NCI-H2171 treated with DMSO at 0.1 percent for 48 hours (cell line): ENCODE results near the gene ARRDC1.
"Not testable (repeated sequence)": the region's sequence is repeated elsewhere in the genome, so short reads cannot be mapped to it uniquely, and the experiment has no call there.

ENCODE experiments used
- DNase-seq: peaks from one replicate; lab custom pipeline; 2025; lab: John Stamatoyannopoulos, UW

The ARRDC1 gene

GRCh38 chr9:137586854-137587253 is 18.6 kb upstream of the ARRDC1 start:
- no peak for DNase-seq

- no peak for DNase-seq
Observed at GRCh38 chr9:137588311-137588710, 17.2 kb upstream of the ARRDC1 start.

- no peak for DNase-seq
Observed at GRCh38 chr9:137588891-137589290, 16.6 kb upstream of the ARRDC1 start.

- DNase-seq = no peak
Observed at GRCh38 chr9:137589441-137590122, 15.9 kb upstream of the ARRDC1 start.

GRCh38 chr9:137590123-137590468 is 15.4 kb upstream of the ARRDC1 start:
- no peak for DNase-seq

GRCh38 chr9:137590469-137591383 is 14.8 kb upstream of the ARRDC1 start, which contains the start of gene ZMYND19:
ZMYND19 (minus strand) TSS chr9:137590512; CDS start chr9:137590263, 249 bp downstream.
- DNase-seq = peak; percentile 89

- no peak for DNase-seq
Observed at GRCh38 chr9:137592767-137593166, 12.7 kb upstream of the ARRDC1 start.

GRCh38 chr9:137593176-137593575 is 12.3 kb upstream of the ARRDC1 start:
- no peak for DNase-seq

- DNase-seq = not testable (repeated sequence)
Observed at GRCh38 chr9:137596577-137596976, 8.9 kb upstream of the ARRDC1 start.

GRCh38 chr9:137598943-137599342 is 6.5 kb upstream of the ARRDC1 start:
- DNase-seq = no peak

- peak; percentile 63 for DNase-seq
Observed at GRCh38 chr9:137602661-137603060, 2.8 kb upstream of the ARRDC1 start.

GRCh38 chr9:137603879-137604278 is 1.6 kb upstream of the ARRDC1 start:
- DNase-seq = no peak

GRCh38 chr9:137604345-137605086 is 970 bp upstream of the ARRDC1 start:
- DNase-seq = no peak

GRCh38 chr9:137606005-137606621 is 627 bp downstream of the ARRDC1 start:
- DNase-seq = peak; percentile 33

GRCh38 chr9:137606734-137607138 is 1.2 kb downstream of the ARRDC1 start:
- no peak for DNase-seq

GRCh38 chr9:137607141-137607857 is 1.8 kb downstream of the ARRDC1 start:
- no peak for DNase-seq

- no peak for DNase-seq
Observed at GRCh38 chr9:137610944-137611343, 5.5 kb downstream of the ARRDC1 start.

- peak; percentile 72 for DNase-seq
Observed at GRCh38 chr9:137611623-137612609, 6.4 kb downstream of the ARRDC1 start.

GRCh38 chr9:137612741-137613142 is 7.3 kb downstream of the ARRDC1 start:
- no peak for DNase-seq

GRCh38 chr9:137613259-137613658 is 7.8 kb downstream of the ARRDC1 start:
- DNase-seq = no peak
